Measurements from ENCODE around the gene TTC28.
A peak's percentile ranks its signal among the peaks of the same experiment; 100 is the strongest.

Gene TTC28

GRCh38 chr22:27994481-27995331 lies 684.9 kb downstream of the TTC28 start:
- no peak for DNase-seq

GRCh38 chr22:27993774-27994350 lies 685.8 kb downstream of the TTC28 start:
- no peak for DNase-seq

GRCh38 chr22:27993201-27993635 lies 686.4 kb downstream of the TTC28 start:
- DNase-seq: no peak

- DNase-seq: no peak
Measured at GRCh38 chr22:27992294-27993165, 687.1 kb downstream of the TTC28 start.

- no peak for DNase-seq
Measured at GRCh38 chr22:27991586-27992293, 687.9 kb downstream of the TTC28 start.

- peak; percentile 4 for DNase-seq
Measured at GRCh38 chr22:27990879-27991278, 688.8 kb downstream of the TTC28 start.

GRCh38 chr22:27990451-27990840 lies 689.2 kb downstream of the TTC28 start:
- no peak for DNase-seq

GRCh38 chr22:27989758-27990450 lies 689.7 kb downstream of the TTC28 start:
- no peak for DNase-seq

GRCh38 chr22:27988704-27989103 lies 690.9 kb downstream of the TTC28 start:
- no peak for DNase-seq

- DNase-seq: no peak
Measured at GRCh38 chr22:27987557-27987956, 692.1 kb downstream of the TTC28 start.

- no peak for DNase-seq
Measured at GRCh38 chr22:27986937-27987336, 692.7 kb downstream of the TTC28 start.

GRCh38 chr22:27986459-27986858 lies 693.2 kb downstream of the TTC28 start:
- DNase-seq: no peak

GRCh38 chr22:27985323-27986275 lies 694.0 kb downstream of the TTC28 start:
- DNase-seq: no peak

- no peak for DNase-seq
Measured at GRCh38 chr22:27984723-27985122, 694.9 kb downstream of the TTC28 start.

GRCh38 chr22:27984001-27984695 lies 695.5 kb downstream of the TTC28 start:
- no peak for DNase-seq

GRCh38 chr22:27983361-27983791 lies 696.3 kb downstream of the TTC28 start:
- no peak for DNase-seq

- DNase-seq: no peak
Measured at GRCh38 chr22:27982630-27983180, 696.9 kb downstream of the TTC28 start.

- no peak for DNase-seq
Measured at GRCh38 chr22:27982106-27982505, 697.5 kb downstream of the TTC28 start.

- no peak for DNase-seq
Measured at GRCh38 chr22:27980424-27981148, 699.1 kb downstream of the TTC28 start.

Data from NCI-H2107 (cell line).